Measurements from ENCODE around the gene SEC22A.

The SEC22A gene

DNA sequence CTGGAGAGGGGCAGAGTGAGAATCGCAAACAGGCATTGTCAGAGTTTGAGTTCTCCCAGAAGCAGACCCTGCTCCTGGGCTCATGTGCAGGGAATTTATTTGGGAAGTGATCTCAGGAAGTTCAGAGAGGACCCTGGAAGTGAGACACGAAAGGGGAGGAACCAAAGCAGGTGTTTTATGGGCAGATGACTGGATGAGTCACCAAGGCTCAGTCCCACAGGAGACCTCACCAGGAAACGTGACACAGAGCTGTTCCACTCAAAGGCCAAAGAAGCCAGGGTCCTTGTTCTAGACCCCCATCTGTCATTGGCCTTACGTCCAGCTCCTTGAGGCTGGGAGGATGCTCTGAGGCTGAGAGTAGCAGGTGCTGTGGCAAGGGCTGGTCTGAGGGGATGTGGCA is 43.4 kb upstream of the SEC22A start:
- H3K27me3 ChIP-seq (replicated peaks; ENCODE audit: control insufficient read depth, insufficient read depth, low read length, poor library complexity, severe bottlenecking) = no peaks in the 10 kb centered on the region

DNA sequence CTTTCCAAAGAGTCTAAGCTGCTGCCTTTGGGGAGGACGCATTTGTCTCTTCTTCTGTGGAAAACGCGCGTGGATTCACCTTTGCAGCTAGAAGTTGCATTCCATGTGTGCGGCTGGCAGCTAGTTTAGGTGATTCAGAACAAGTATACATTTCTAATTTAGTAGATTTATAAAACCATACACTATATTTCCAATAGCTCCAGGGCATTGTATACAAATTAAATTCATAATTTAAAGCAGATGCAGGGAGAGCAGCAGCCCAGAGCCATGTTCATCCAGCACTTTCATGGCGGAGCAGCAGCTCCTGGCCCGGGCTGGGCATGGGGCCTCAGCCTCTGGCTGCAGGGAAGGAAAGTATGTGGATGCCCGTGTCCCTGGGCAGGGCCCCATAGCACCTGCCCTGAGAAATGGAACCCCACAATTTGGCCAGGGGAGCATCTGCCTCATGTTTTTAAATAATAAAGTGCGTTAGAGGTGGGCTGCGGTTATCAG is 42.8 kb upstream of the SEC22A start:
- Histone ChIP-seq H3K9me3 (ENCODE audit: control insufficient read depth, low read length) (no peaks in the 10 kb centered on the region), H3K36me3 (ENCODE audit: control insufficient read depth, insufficient read depth, low read length) (no peaks in the 10 kb centered on the region), H3K4me3 (ENCODE audit: insufficient read depth, low read depth, low read length, poor library complexity, severe bottlenecking) (no peak overlapping the region), H3K27me3 (replicated peaks; ENCODE audit: control insufficient read depth, insufficient read depth, low read length, poor library complexity, severe bottlenecking) (no peaks in the 10 kb centered on the region), H3K4me1 (ENCODE audit: control insufficient read depth, insufficient read depth, low read length, poor library complexity, severe bottlenecking) (no peaks in the 10 kb centered on the region), H3K27ac (ENCODE audit: insufficient read depth, low read length, poor library complexity, severe bottlenecking) (no peak overlapping the region)
- no peak for DNase-seq

More for the DNA sequence above, 43.4 kb upstream of the SEC22A start:
- H3K4me3 ChIP-seq (ENCODE audit: insufficient read depth, low read depth, low read length, poor library complexity, severe bottlenecking) = no peak overlapping the region
- no peak overlapping the region for H3K27ac ChIP-seq (ENCODE audit: insufficient read depth, low read length, poor library complexity, severe bottlenecking)
- H3K4me1 ChIP-seq (ENCODE audit: control insufficient read depth, insufficient read depth, low read length, poor library complexity, severe bottlenecking) = no peaks in the 10 kb centered on the region
- H3K36me3 ChIP-seq (ENCODE audit: control insufficient read depth, insufficient read depth, low read length) = no peaks in the 10 kb centered on the region
- H3K9me3 ChIP-seq (ENCODE audit: control insufficient read depth, low read length) = no peaks in the 10 kb centered on the region
- no peak for DNase-seq

GRCh38 chr3:123159926-123160635 is 41.7 kb upstream of the SEC22A start:
- Histone ChIP-seq H3K4me3 (ENCODE audit: insufficient read depth, low read depth, low read length, poor library complexity, severe bottlenecking) (no peak overlapping the region), H3K4me1 (ENCODE audit: control insufficient read depth, insufficient read depth, low read length, poor library complexity, severe bottlenecking) (no peaks in the 10 kb centered on the region), H3K27me3 (replicated peaks; ENCODE audit: control insufficient read depth, insufficient read depth, low read length, poor library complexity, severe bottlenecking) (no peaks in the 10 kb centered on the region), H3K27ac (ENCODE audit: insufficient read depth, low read length, poor library complexity, severe bottlenecking) (no peak overlapping the region), H3K9me3 (ENCODE audit: control insufficient read depth, low read length) (no peaks in the 10 kb centered on the region), H3K36me3 (ENCODE audit: control insufficient read depth, insufficient read depth, low read length) (peaks cover 3% of the 10 kb centered on the region)
- no peak for DNase-seq

- H3K27ac ChIP-seq (ENCODE audit: insufficient read depth, low read length, poor library complexity, severe bottlenecking) = no peak overlapping the region
- H3K36me3 ChIP-seq (ENCODE audit: control insufficient read depth, insufficient read depth, low read length) = peaks cover 3% of the 10 kb centered on the region
- no peaks in the 10 kb centered on the region for H3K27me3 ChIP-seq (replicated peaks; ENCODE audit: control insufficient read depth, insufficient read depth, low read length, poor library complexity, severe bottlenecking)
- no peaks in the 10 kb centered on the region for H3K9me3 ChIP-seq (ENCODE audit: control insufficient read depth, low read length)
- H3K4me3 ChIP-seq (ENCODE audit: insufficient read depth, low read depth, low read length, poor library complexity, severe bottlenecking) = no peak overlapping the region
- no peak for DNase-seq
- no peaks in the 10 kb centered on the region for H3K4me1 ChIP-seq (ENCODE audit: control insufficient read depth, insufficient read depth, low read length, poor library complexity, severe bottlenecking)
Observed at GRCh38 chr3:123161167-123161566, 40.6 kb upstream of the SEC22A start.

- Histone ChIP-seq H3K4me3 (ENCODE audit: insufficient read depth, low read depth, low read length, poor library complexity, severe bottlenecking) (no peak overlapping the region), H3K9me3 (ENCODE audit: control insufficient read depth, low read length) (no peaks in the 10 kb centered on the region), H3K27me3 (replicated peaks; ENCODE audit: control insufficient read depth, insufficient read depth, low read length, poor library complexity, severe bottlenecking) (no peaks in the 10 kb centered on the region), H3K36me3 (ENCODE audit: control insufficient read depth, insufficient read depth, low read length) (peaks cover 6% of the 10 kb centered on the region), H3K4me1 (ENCODE audit: control insufficient read depth, insufficient read depth, low read length, poor library complexity, severe bottlenecking) (no peaks in the 10 kb centered on the region), H3K27ac (ENCODE audit: insufficient read depth, low read length, poor library complexity, severe bottlenecking) (no peak overlapping the region)
- DNase-seq = no peak
Observed at GRCh38 chr3:123163141-123163540, 38.6 kb upstream of the SEC22A start.

GRCh38 chr3:123165163-123165562 is 36.6 kb upstream of the SEC22A start:
- no peaks in the 10 kb centered on the region for H3K4me1 ChIP-seq (ENCODE audit: control insufficient read depth, insufficient read depth, low read length, poor library complexity, severe bottlenecking)
- DNase-seq = no peak
- H3K27ac ChIP-seq (ENCODE audit: insufficient read depth, low read length, poor library complexity, severe bottlenecking) = no peak overlapping the region
- H3K9me3 ChIP-seq (ENCODE audit: control insufficient read depth, low read length) = no peaks in the 10 kb centered on the region
- H3K36me3 ChIP-seq (ENCODE audit: control insufficient read depth, insufficient read depth, low read length) = peaks cover 6% of the 10 kb centered on the region
- no peaks in the 10 kb centered on the region for H3K27me3 ChIP-seq (replicated peaks; ENCODE audit: control insufficient read depth, insufficient read depth, low read length, poor library complexity, severe bottlenecking)
- no peak overlapping the region for H3K4me3 ChIP-seq (ENCODE audit: insufficient read depth, low read depth, low read length, poor library complexity, severe bottlenecking)

GRCh38 chr3:123167686-123168085 is 34.1 kb upstream of the SEC22A start:
- Histone ChIP-seq H3K36me3 (ENCODE audit: control insufficient read depth, insufficient read depth, low read length) (peaks cover 6% of the 10 kb centered on the region), H3K9me3 (ENCODE audit: control insufficient read depth, low read length) (no peaks in the 10 kb centered on the region), H3K27me3 (replicated peaks; ENCODE audit: control insufficient read depth, insufficient read depth, low read length, poor library complexity, severe bottlenecking) (no peaks in the 10 kb centered on the region), H3K4me1 (ENCODE audit: control insufficient read depth, insufficient read depth, low read length, poor library complexity, severe bottlenecking) (no peaks in the 10 kb centered on the region), H3K4me3 (ENCODE audit: insufficient read depth, low read depth, low read length, poor library complexity, severe bottlenecking) (no peak overlapping the region), H3K27ac (ENCODE audit: insufficient read depth, low read length, poor library complexity, severe bottlenecking) (no peak overlapping the region)
- DNase-seq = no peak

- Histone ChIP-seq H3K4me1 (ENCODE audit: control insufficient read depth, insufficient read depth, low read length, poor library complexity, severe bottlenecking) (no peaks in the 10 kb centered on the region), H3K27ac (ENCODE audit: insufficient read depth, low read length, poor library complexity, severe bottlenecking) (no peak overlapping the region), H3K4me3 (ENCODE audit: insufficient read depth, low read depth, low read length, poor library complexity, severe bottlenecking) (no peak overlapping the region), H3K27me3 (replicated peaks; ENCODE audit: control insufficient read depth, insufficient read depth, low read length, poor library complexity, severe bottlenecking) (no peaks in the 10 kb centered on the region), H3K9me3 (ENCODE audit: control insufficient read depth, low read length) (no peaks in the 10 kb centered on the region), H3K36me3 (ENCODE audit: control insufficient read depth, insufficient read depth, low read length) (peaks cover 6% of the 10 kb centered on the region)
- no peak for DNase-seq
Observed at GRCh38 chr3:123168122-123168521, 33.6 kb upstream of the SEC22A start.

DNA sequence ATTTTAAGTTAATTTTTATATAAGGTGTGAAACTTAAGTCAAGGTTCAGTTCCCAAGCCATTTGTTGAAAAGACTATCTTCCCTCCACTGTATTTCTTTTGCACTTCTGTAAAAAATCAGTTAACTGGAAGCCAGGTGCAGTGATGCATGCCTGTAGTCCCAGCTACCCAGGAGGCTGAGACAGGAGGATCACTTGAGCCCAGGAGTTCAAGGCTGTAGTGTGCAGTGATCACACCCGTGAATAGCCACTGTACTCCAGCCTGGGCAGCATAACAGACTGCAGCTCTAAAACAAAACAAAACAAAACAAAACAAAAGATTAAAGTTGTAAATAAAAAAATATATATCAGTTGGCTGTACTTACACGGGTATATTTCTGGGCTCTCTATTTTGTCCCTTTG is 33.1 kb upstream of the SEC22A start:
- no peaks in the 10 kb centered on the region for H3K27me3 ChIP-seq (replicated peaks; ENCODE audit: control insufficient read depth, insufficient read depth, low read length, poor library complexity, severe bottlenecking)
- no peaks in the 10 kb centered on the region for H3K9me3 ChIP-seq (ENCODE audit: control insufficient read depth, low read length)
- no peak overlapping the region for H3K4me3 ChIP-seq (ENCODE audit: insufficient read depth, low read depth, low read length, poor library complexity, severe bottlenecking)
- H3K4me1 ChIP-seq (ENCODE audit: control insufficient read depth, insufficient read depth, low read length, poor library complexity, severe bottlenecking) = no peaks in the 10 kb centered on the region
- no peak for DNase-seq
- H3K36me3 ChIP-seq (ENCODE audit: control insufficient read depth, insufficient read depth, low read length) = peaks cover 6% of the 10 kb centered on the region
- H3K27ac ChIP-seq (ENCODE audit: insufficient read depth, low read length, poor library complexity, severe bottlenecking) = no peak overlapping the region

DNA sequence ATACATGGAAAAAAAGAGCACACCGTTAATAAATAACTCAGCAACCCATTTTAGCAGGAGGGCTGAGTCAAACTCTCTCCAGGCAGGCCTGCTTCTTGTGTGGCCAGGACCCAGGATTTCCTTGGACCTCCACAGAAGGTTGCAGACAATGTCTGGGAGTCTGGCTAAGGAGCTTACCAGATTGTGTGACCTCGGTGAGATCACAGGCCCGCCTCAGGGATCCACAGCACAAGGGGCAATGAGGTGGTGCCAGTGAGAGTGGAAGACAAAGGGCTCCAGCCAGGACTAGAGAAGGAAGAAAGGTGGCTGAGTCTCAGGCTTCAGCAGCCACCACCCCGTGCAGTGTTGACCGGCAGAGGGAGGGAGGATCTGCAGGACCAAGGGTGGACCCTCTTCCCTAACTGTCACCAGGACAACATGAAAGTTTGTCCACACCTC is 32.2 kb upstream of the SEC22A start:
- H3K27ac ChIP-seq (ENCODE audit: insufficient read depth, low read length, poor library complexity, severe bottlenecking) = no peak overlapping the region
- peaks cover 2% of the 10 kb centered on the region for H3K36me3 ChIP-seq (ENCODE audit: control insufficient read depth, insufficient read depth, low read length)
- no peaks in the 10 kb centered on the region for H3K9me3 ChIP-seq (ENCODE audit: control insufficient read depth, low read length)
- no peaks in the 10 kb centered on the region for H3K27me3 ChIP-seq (replicated peaks; ENCODE audit: control insufficient read depth, insufficient read depth, low read length, poor library complexity, severe bottlenecking)
- H3K4me1 ChIP-seq (ENCODE audit: control insufficient read depth, insufficient read depth, low read length, poor library complexity, severe bottlenecking) = no peaks in the 10 kb centered on the region
- no peak for DNase-seq
- no peak overlapping the region for H3K4me3 ChIP-seq (ENCODE audit: insufficient read depth, low read depth, low read length, poor library complexity, severe bottlenecking)
